ENCODE measurements around the gene DPAGT1. TPM values are rescaled to one million over a fixed set of nuclear protein-coding genes. Genes with fewer than 3 reads are reported as not detected.

DPAGT1 gene
- total and polyA plus RNA-seq, 2 of the 8 experiments (the other 6 are each of a cell fraction or from before 2014, with no cell fraction given), result 59.8 to 236 TPM

- no peak for TF ChIP-seq BRCA1 (IDR thresholded peaks at IDR 0.05; ENCODE audit: low read depth, low read length)
- no peak for TF ChIP-seq JUND (IDR thresholded peaks at IDR 0.05; ENCODE audit: low read length)
- no peak for TF ChIP-seq RFX5 (IDR thresholded peaks at IDR 0.05; ENCODE audit: borderline replicate concordance, low read depth, low read length)
- TF ChIP-seq PHF8 (conservative IDR thresholded peaks at IDR 0.05; ENCODE audit: low read depth, low read length), result no peak; the same call in none of the 2 replicates
- TF ChIP-seq, protein P1, sequence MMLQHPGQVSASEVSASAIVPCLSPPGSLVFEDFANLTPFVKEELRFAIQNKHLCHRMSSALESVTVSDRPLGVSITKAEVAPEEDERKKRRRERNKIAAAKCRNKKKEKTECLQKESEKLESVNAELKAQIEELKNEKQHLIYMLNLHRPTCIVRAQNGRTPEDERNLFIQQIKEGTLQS (IDR thresholded peaks at IDR 0.05; ENCODE audit: insufficient read depth, low read depth, low read length), result no peak
- no peak for TF ChIP-seq SIX5 (IDR thresholded peaks at IDR 0.05; ENCODE audit: low read depth, low read length)
- no peak for TF ChIP-seq TEAD4 (IDR thresholded peaks at IDR 0.05; ENCODE audit: low read depth, low read length)
- TF ChIP-seq HDAC2 (IDR thresholded peaks at IDR 0.05; ENCODE audit: borderline replicate concordance in 1 of 2, low read depth in 2 of 2, low read length in 2 of 2), result no peak
- no peak for TF ChIP-seq KDM1A (IDR thresholded peaks at IDR 0.05; ENCODE audit: borderline replicate concordance, low read length)
- no peak for TF ChIP-seq TAF1 (IDR thresholded peaks at IDR 0.05; ENCODE audit: low read depth, low read length)
- no peak for TF ChIP-seq BACH1 (IDR thresholded peaks at IDR 0.05; ENCODE audit: low read length)
- TF ChIP-seq EP300 (IDR thresholded peaks at IDR 0.05; ENCODE audit: borderline replicate concordance in 1 of 2, low read depth in 2 of 2, low read length in 2 of 2), result no peak
- TF ChIP-seq, protein P2, sequence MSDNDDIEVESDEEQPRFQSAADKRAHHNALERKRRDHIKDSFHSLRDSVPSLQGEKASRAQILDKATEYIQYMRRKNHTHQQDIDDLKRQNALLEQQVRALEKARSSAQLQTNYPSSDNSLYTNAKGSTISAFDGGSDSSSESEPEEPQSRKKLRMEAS (IDR thresholded peaks at IDR 0.05), result no peak; the same call in 1 of the 2 replicates
- no peak for TF ChIP-seq RNF2 (IDR thresholded peaks at IDR 0.05; ENCODE audit: borderline replicate concordance, low read depth, low read length, missing control alignments, poor library complexity, severe bottlenecking)
- TF ChIP-seq TAF7 (optimal IDR thresholded peaks at IDR 0.05; ENCODE audit: borderline replicate concordance, low read depth, low read length), result no peak
- no peak for TF ChIP-seq NANOG (IDR thresholded peaks at IDR 0.05; ENCODE audit: insufficient read depth, low read depth, low read length, poor library complexity, severe bottlenecking)
- TF ChIP-seq, protein P3, sequence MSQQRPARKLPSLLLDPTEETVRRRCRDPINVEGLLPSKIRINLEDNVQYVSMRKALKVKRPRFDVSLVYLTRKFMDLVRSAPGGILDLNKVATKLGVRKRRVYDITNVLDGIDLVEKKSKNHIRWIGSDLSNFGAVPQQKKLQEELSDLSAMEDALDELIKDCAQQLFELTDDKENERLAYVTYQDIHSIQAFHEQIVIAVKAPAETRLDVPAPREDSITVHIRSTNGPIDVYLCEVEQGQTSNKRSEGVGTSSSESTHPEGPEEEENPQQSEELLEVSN (IDR thresholded peaks at IDR 0.05), result peak; percentile 16; the same call in 1 of the 2 replicates
- no peak for TF ChIP-seq CHD2 (IDR thresholded peaks at IDR 0.05; ENCODE audit: low read length)
- TF ChIP-seq, protein P4, sequence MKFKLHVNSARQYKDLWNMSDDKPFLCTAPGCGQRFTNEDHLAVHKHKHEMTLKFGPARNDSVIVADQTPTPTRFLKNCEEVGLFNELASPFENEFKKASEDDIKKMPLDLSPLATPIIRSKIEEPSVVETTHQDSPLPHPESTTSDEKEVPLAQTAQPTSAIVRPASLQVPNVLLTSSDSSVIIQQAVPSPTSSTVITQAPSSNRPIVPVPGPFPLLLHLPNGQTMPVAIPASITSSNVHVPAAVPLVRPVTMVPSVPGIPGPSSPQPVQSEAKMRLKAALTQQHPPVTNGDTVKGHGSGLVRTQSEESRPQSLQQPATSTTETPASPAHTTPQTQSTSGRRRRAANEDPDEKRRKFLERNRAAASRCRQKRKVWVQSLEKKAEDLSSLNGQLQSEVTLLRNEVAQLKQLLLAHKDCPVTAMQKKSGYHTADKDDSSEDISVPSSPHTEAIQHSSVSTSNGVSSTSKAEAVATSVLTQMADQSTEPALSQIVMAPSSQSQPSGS (IDR thresholded peaks at IDR 0.05; ENCODE audit: low read length), result no peak
These were observed 5.2 kb upstream of the DPAGT1 start, which contains the start of gene C2CD2L (continued) for GRCh38 chr11:119106564-119107537.
